ENCODE measurements around the gene ADPRM.
A peak's percentile ranks its signal among the peaks of the same experiment; 100 is the strongest.

The ADPRM gene

DNA sequence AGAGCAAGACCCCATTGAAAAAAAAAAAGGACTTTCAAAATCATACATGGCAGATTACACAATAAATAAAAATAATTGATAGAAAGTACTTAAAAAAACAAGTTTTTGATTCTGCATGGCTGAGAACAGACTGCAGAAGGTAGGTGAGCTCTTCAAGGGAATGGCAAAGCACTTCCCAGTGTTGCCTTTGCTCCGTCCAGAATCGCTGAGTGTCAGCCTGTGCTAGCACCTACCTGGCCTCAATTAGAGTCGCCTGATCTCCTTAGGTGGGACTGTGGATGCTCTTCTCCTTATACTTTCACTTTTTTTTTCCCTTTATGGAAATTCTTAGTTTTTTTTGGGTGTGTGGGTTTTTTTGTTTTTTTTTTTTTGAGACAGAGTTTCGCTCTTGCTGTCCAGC, 38.4 kb downstream of the ADPRM start:
- TF ChIP-seq, protein P1, sequence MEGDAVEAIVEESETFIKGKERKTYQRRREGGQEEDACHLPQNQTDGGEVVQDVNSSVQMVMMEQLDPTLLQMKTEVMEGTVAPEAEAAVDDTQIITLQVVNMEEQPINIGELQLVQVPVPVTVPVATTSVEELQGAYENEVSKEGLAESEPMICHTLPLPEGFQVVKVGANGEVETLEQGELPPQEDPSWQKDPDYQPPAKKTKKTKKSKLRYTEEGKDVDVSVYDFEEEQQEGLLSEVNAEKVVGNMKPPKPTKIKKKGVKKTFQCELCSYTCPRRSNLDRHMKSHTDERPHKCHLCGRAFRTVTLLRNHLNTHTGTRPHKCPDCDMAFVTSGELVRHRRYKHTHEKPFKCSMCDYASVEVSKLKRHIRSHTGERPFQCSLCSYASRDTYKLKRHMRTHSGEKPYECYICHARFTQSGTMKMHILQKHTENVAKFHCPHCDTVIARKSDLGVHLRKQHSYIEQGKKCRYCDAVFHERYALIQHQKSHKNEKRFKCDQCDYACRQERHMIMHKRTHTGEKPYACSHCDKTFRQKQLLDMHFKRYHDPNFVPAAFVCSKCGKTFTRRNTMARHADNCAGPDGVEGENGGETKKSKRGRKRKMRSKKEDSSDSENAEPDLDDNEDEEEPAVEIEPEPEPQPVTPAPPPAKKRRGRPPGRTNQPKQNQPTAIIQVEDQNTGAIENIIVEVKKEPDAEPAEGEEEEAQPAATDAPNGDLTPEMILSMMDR (conservative IDR thresholded peaks at IDR 0.05; ENCODE audit: low read depth), result no peak
- H3K27ac ChIP-seq, result no peak overlapping the region
- POLR2A ChIA-PET (ENCODE audit: low non-redundant PET), result no interaction called here
- CTCF ChIA-PET, result interaction anchor here (0.7 kb wide), 1 partner anchor 109 kb away, joined by 4 read pairs; no protein-coding TSS in a partner anchor
- DNase-seq (ENCODE audit: low spot score), result no peak

DNA sequence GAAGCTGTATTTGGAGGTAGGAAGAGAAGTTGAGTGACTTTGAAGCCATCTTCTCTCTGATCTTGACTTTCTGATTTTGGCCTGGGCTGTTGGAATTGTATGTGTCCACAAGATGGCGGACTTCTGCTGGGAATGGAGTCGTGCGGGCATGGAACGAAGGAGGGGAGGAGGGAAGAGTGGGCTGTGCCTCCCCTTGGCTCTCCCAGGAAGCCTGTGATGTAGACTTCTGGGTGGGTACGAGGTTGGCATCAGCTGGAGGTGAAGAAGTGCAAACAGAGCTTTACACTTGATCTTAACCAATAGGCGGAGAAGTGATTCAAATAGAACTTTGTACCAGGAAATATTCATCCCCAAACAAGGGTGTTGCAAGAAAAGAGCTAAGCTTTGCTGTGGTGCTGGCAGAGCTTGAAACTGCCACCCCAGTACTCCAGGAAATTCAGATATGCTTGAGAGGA, 39.8 kb downstream of the ADPRM start:
- TF ChIP-seq, protein P1 (conservative IDR thresholded peaks at IDR 0.05; ENCODE audit: low read depth), result peak; percentile 82
- POLR2A ChIA-PET (ENCODE audit: low non-redundant PET), result interaction anchor here (0.7 kb wide), 1 partner anchor 11 kb away, joined by 3 read pairs; no protein-coding TSS in a partner anchor
- DNase-seq (ENCODE audit: low spot score), result peak; percentile 55
- H3K27ac ChIP-seq, result no peak overlapping the region
- CTCF ChIA-PET, result interaction anchor here (0.5 to 1.8 kb wide), 15 partner anchors 10 to 1339 kb away, joined by 3 to 11 read pairs (median 3); no protein-coding TSS in a partner anchor

DNA sequence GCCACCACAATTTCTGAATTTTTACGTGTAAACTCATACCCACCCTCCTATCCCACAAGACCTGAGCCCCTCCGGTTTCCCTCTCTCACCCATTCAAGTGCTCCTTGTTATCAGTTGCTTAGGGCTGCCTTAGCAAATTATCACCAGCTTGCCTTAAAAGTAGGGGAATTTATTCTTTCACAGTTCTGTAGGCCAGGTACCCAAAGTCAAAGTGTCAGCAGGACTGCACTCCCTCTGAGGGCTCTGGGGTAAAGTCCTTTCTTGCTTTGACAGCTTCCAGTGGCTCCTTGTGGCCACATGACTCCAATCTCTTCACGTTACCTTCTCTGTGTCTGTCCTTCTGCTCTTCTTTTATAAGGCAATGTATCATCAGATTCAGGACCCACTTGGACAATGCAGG, 40.3 kb downstream of the ADPRM start:
- TF ChIP-seq, protein P1 (conservative IDR thresholded peaks at IDR 0.05; ENCODE audit: low read depth), result no peak
- CTCF ChIA-PET, result interaction anchor here (0.5 to 1.8 kb wide), 11 partner anchors 9 to 1206 kb away, joined by 3 to 11 read pairs (median 4); no protein-coding TSS in a partner anchor
- POLR2A ChIA-PET (ENCODE audit: low non-redundant PET), result no interaction called here
- no peak overlapping the region for H3K27ac ChIP-seq
- DNase-seq (ENCODE audit: low spot score), result no peak

DNA sequence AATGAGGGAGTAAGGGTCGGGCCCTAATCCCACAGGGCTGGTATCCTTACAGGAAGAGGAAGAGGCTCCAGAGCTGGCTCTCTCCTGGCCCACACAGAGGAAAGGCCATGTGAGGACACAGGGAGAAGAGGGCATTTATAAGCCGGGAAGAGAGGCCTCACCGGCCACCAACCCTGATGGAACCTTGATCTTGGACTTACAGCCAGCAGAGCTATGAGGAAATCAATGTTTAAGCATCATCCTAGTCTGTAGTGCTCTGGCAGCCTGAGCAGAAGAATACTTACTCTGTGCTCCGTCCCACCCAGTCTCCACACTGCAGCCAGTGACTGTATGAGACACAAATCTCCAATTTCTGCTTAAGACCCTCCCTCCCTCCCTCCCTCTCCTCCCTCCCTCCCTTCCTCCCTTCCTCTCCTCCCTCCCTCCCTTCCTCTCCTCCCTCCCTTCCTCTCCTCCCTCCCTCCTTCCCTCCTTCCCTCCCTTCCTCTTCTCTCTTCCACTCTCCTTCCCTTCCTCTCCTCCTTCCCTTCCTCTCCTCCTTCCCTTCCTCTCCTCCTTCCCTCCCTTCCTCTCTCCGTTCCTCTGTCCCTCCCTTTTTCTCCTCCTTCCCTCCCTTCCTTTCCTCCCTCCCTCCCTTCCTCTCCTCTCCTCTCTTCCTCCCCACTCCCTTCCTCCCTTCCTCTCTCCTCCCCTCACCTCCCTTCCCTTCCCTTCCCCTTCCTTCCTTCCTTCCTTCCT, 41.3 kb downstream of the ADPRM start:
- no peak overlapping the region for H3K27ac ChIP-seq
- TF ChIP-seq, protein P1 (conservative IDR thresholded peaks at IDR 0.05; ENCODE audit: low read depth), result no peak
- ChIA-PET POLR2A (ENCODE audit: low non-redundant PET) (no interaction called here), CTCF (interaction anchor here (1.3 kb wide), 1 partner anchor 106 kb away, joined by 3 read pairs; no protein-coding TSS in a partner anchor)
- DNase-seq (ENCODE audit: low spot score), result no peak

DNA sequence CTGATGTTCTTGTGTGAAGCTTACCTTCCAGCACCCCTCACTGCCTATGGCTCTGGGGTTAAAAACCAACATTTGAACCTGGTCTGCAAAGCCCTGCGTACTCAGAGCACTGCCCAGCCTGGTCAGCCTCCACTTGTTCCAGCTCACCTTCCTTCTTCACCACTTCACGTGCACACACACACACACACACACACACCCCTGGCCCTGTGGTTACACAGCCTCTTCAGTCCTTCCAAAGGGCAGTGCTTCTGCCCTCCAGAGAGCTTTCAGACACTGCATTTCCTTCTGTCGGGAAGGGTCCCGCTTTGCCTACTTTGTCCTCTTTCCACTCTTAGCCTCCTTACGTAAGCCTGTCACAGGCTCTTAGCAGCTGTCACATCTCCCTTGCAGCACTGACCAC, 42.0 kb downstream of the ADPRM start:
- TF ChIP-seq, protein P1 (conservative IDR thresholded peaks at IDR 0.05; ENCODE audit: low read depth), result no peak
- DNase-seq (ENCODE audit: low spot score), result no peak
- no peak overlapping the region for H3K27ac ChIP-seq
- ChIA-PET POLR2A (ENCODE audit: low non-redundant PET) (no interaction called here), CTCF (interaction anchor here (1.3 kb wide), 1 partner anchor 106 kb away, joined by 3 read pairs; no protein-coding TSS in a partner anchor)

DNA sequence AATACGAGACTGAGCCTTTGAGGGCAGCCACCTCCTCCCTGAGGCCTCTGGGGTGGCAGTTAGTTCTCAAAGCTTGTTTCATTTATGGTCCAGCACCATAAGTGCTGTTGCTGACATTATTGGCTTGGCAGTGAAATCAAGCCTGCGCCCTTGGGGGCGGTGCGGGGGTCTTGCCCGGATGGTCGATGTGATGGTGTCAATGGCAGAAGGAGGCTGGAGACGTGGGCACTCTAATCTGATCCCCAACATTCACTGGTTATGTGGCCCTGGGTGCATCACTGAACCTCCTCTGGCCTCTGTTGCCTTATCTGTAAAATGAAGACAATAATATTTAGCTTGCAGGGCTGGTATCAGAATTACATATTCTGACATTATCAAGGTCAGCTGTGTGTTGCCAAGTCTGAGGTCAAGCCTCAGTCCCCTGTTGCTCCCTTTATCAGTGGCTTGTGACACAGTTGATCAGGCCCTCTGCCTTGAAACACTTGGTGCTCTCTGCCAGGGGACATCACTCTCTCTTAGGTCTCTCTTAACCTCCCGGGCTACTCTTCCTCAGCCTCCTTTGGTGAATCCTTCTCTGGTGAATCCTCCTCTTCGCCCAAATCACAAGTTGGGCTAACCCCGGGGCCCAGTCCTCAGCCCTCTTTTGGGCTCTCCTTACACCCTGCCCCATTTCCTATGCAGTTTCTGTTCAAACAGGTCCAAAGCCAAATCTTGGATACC, 44.2 kb downstream of the ADPRM start:
- TF ChIP-seq, protein P1 (conservative IDR thresholded peaks at IDR 0.05; ENCODE audit: low read depth), result no peak
- DNase-seq (ENCODE audit: low spot score), result no peak
- no peak overlapping the region for H3K27ac ChIP-seq
- POLR2A ChIA-PET (ENCODE audit: low non-redundant PET), result no interaction called here
- CTCF ChIA-PET, result interaction anchor here (0.5 to 0.7 kb wide), 4 partner anchors 12 to 923 kb away, joined by 3 to 4 read pairs (median 3); no protein-coding TSS in a partner anchor
